Fibroblast of mammary gland (primary cell): ENCODE results near the gene SPECC1.
"Not testable (repeated sequence)": the region's sequence is repeated elsewhere in the genome, so short reads cannot be mapped to it uniquely, and the experiment has no call there.

Experiments
- DNase-seq: peaks from one replicate; pipeline ENCODE4 v3.0.0-alpha.2; 2010; ENCODE audit warnings: low read depth
- H3K4me3 ChIP-seq: 2 replicates; pipeline ENCODE4 v1.5.1; 2011; ENCODE audit warnings: low read depth, mild to moderate bottlenecking, low read length, moderate library complexity; ENCODE audit not compliant: control insufficient read depth
- TF ChIP-seq, protein P1 (sequence below): conservative IDR thresholded peaks from 2 replicates; pipeline ENCODE4 v1.5.1; 2011; ENCODE audit warnings: low read depth, low read length, inconsistent platforms; ENCODE audit not compliant: control insufficient read depth, insufficient read depth

SPECC1 gene

DNA sequence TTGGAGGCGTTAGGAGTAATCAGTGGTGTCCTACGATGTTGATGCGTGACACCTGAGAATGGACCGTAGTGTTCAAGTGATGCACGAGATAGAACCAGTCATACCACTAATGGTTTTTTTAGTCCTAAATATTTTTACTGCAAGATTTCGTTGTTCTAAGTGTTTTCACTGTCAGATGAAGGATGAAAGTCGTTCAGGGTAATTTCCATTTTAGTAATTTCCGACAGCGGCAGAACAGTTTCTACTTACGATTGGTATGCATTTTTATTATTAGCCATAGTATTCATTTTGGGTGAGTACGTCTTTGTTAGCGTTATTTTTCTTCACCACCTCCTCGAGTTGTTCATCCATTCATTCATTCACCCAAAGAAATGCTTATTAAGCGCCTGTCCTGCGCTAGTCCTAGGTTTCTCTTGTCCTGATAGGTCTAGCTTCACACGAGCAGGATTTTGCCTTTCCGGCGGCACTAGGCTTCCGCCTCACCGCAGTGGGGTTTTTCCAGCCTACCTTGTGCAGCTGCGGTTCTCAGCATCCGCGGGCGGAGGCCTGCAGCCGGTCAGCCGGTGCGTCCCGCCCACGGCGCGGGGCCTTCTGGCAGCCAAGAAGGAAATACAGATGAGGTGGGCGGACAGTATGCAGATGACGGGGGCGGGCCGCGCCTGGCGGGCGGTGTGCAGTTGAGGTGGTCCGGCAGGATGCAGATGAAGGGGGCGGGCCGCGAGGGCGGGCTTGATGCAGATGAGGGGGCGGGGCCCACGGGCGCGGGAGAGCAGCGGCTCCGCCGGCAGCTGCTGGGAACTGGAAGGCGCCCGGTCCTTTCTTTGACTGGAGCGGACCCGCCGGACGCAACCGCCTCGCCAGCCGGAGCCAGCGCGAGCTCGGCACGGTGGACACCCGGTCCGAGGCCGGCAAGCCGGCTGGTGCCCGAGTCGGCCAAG is 146.4 kb downstream of the SPECC1 start:
- peak; percentile 86 for DNase-seq
- TF ChIP-seq, protein P1, sequence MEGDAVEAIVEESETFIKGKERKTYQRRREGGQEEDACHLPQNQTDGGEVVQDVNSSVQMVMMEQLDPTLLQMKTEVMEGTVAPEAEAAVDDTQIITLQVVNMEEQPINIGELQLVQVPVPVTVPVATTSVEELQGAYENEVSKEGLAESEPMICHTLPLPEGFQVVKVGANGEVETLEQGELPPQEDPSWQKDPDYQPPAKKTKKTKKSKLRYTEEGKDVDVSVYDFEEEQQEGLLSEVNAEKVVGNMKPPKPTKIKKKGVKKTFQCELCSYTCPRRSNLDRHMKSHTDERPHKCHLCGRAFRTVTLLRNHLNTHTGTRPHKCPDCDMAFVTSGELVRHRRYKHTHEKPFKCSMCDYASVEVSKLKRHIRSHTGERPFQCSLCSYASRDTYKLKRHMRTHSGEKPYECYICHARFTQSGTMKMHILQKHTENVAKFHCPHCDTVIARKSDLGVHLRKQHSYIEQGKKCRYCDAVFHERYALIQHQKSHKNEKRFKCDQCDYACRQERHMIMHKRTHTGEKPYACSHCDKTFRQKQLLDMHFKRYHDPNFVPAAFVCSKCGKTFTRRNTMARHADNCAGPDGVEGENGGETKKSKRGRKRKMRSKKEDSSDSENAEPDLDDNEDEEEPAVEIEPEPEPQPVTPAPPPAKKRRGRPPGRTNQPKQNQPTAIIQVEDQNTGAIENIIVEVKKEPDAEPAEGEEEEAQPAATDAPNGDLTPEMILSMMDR: no peak

DNA sequence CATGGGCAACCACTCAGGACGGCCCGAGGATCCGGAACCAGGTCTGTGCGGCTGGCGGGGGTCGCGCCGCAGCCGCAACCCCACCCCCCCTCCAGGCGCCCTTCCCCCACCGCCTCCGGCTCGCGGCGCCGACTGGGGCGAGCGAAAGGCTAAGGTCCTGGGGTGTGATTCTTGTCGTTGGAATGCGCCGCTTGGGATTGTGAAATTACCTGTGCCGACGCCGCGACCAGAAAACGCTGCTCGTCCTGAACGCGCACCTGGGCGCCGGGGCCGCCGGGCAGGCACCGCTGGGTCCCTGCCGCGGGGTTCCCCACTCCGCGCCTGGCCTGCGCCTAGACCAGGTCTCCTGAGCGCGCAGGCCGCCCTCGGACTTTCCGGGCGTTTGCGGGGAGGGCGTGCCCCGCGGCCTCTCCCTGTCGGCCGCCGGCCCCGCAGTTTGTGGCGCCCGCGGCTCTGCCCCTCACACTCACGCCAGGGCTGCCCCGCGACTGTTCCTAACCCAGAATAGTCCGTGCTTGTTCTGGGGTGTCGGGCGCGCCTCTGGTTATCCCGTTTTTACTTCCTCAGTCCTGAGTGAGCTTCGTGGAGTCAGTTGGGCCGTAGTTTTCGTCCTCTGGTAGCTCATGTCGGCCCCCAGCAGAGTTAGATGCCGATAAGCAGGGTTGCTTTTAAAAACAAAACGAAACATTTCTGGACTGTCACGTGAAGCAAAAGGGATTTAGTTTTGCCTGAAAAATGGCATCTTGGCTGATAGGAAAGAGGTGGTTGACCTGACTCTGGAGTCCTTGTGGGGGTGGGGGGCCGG is 147.2 kb downstream of the SPECC1 start:
- H3K4me3 ChIP-seq: peak overlapping the region; percentile 50
- TF ChIP-seq, protein P1: no peak
- peak; percentile 7 for DNase-seq

More for the DNA sequence above, 146.4 kb downstream of the SPECC1 start:
- peak overlapping the region; percentile 50 for H3K4me3 ChIP-seq

DNA sequence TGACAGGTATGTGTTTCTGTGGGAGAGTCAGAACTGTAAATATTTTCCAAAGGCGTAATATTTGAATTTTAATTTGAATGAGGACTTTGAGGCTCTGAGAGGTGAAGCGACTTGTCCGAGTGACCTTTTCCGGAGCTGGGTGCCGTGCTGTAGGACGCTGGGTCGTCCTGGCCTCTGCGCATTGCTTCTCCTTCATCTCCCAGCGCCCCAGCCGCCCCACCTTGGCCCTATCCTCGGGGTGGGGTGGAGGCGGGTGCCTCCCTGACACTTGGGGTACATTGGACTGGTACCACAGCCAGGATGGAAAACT is 147.8 kb downstream of the SPECC1 start:
- H3K4me3 ChIP-seq: peak overlapping the region; percentile 50
- no peak for DNase-seq
- TF ChIP-seq, protein P1: no peak

DNA sequence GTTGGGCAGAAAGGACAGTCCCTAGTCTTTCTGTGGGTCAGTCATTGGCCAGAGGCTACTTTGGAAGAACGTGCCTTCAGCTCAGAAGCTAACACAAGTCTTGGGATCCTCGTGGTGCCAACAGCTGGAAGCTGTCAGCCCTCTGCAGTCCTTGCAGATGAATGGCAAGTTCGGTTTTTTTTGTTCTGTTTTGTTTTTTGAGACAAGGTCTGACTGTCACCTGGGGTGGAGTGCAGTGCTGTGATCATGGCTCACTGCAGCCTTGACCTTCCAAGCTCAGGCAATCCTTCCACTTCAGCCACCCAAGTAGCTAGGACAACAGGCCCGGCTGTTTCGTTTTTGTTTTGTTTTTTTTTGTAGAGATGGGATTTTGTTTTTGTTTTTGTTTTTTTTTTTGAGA is 149.4 kb downstream of the SPECC1 start:
- no peak for DNase-seq

DNA sequence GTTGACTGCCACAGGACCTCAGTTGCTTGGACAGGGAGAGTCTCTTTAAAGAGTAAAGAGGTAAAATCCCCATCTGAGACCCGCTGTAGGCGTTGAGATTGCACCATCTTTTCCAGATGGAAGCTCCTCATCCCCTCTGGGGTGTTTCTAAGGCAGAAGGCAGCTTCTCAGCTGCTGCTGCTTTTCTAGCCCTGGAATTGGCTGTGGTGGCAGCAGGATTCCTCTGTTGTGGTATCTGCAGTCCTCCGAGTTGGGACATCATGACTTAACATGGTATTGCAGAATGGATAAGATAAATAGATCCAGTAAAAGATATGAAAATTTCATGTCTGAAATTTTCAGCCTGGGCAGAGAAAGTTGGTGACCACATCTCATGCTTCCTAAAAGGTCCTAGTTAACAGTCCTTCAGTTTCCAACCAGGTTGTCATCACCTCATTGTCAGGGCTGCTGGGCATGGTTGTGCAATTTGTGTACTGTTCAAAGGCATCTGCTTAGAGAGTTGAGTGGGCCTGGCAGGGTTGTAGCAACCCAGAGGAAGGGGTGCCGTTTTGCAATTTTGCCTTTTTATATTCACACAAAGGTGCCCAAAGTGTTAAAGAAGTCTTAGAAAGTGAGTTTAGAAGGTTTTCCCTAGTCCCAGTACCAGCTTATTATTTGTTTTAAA is 150.4 kb downstream of the SPECC1 start:
- TF ChIP-seq, protein P1: no peak
- H3K4me3 ChIP-seq: no peak overlapping the region
- no peak for DNase-seq

More for the DNA sequence above, 149.4 kb downstream of the SPECC1 start:
- no peak overlapping the region for H3K4me3 ChIP-seq
- TF ChIP-seq, protein P1: no peak

DNA sequence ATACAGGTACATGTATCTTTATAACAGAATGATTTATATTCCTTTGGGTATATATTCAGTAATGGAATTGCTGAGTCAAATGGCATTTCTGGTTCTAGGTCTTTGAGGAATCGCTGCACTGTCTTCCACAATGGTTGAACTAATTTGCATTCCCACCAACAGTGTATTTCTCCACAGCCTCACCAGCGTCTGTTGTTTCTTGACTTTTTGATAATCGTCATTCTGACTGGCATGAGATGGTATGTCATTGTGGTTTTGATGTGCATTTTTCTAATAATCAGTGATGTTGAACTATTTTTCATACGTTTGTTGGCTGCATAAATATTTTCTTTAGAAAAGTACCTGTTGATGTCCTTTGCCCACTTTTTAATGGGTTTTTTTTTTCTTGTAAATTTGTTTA is 156.4 kb downstream of the SPECC1 start:
- H3K4me3 ChIP-seq, DNase-seq: not testable (repeated sequence)
